K562 (cell line): ENCODE results near the gene ZFPM1.

Experiments used
- PCBP2 ChIP-seq: fragments of 200-400 bp; formaldehyde crosslinking; IDR thresholded peaks from 2 replicates; pipeline ENCODE4 v1.6.1; 2018; ENCODE audit warnings: low read length, low read depth, mild to moderate bottlenecking, moderate library complexity; ENCODE audit not compliant: poor library complexity, severe bottlenecking
- ZNF232 ChIP-seq: sonication (generic); formaldehyde crosslinking; IDR thresholded peaks from 2 replicates; pipeline ENCODE4 v1.8.0; 2022; ENCODE audit warnings: mild to moderate bottlenecking, missing genetic modification reagents
- TF ChIP-seq, protein P1 (sequence below), 3 experiments: IDR thresholded peaks in 2 of 3; conservative IDR thresholded peaks in 1 of 3; 2 replicates each; pipeline ENCODE4 v1.5.1; 2011 to 2012; ENCODE audit warnings: low read length in 3 of 3, mild to moderate bottlenecking in 3 of 3, control low read depth in 2 of 3, improper control_type of control experiment in 1 of 3, inconsistent platforms in 1 of 3, low read depth in 1 of 3, mixed read lengths in 1 of 3, moderate library complexity in 1 of 3; ENCODE audit not compliant: insufficient read depth in 2 of 3
- TF ChIP-seq, protein P2 (sequence below): fragments of 450-650 bp; IDR thresholded peaks from 2 replicates; pipeline ENCODE4 v1.6.1; 2016; ENCODE audit warnings: mild to moderate bottlenecking

DNA sequence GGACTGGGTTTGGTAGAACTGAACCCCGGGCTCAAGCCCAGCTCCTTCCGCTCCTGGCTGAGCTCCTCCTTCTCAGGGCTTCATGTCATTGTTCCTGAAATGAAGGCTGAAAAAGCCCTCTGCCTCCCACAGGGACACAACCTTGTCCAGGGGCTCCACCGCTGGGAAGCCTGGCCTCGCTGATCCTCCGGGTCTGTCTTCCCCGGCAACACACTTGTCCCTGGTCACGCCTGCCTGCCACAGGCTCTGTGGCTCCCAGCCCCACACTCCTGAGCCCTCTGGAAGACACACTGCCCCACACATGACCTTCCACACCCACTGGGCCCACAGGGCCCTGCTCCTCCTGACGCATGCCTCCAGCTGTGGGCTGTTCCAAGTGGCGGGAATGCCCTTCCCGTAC is 99.1 kb downstream of the ZFPM1 start:
- TF ChIP-seq ZNF232 (CRISPR knock-in tag) (no peak), PCBP2 (no peak)
- TF ChIP-seq, protein P1, sequence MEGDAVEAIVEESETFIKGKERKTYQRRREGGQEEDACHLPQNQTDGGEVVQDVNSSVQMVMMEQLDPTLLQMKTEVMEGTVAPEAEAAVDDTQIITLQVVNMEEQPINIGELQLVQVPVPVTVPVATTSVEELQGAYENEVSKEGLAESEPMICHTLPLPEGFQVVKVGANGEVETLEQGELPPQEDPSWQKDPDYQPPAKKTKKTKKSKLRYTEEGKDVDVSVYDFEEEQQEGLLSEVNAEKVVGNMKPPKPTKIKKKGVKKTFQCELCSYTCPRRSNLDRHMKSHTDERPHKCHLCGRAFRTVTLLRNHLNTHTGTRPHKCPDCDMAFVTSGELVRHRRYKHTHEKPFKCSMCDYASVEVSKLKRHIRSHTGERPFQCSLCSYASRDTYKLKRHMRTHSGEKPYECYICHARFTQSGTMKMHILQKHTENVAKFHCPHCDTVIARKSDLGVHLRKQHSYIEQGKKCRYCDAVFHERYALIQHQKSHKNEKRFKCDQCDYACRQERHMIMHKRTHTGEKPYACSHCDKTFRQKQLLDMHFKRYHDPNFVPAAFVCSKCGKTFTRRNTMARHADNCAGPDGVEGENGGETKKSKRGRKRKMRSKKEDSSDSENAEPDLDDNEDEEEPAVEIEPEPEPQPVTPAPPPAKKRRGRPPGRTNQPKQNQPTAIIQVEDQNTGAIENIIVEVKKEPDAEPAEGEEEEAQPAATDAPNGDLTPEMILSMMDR (IDR thresholded peaks at IDR 0.05 in 2 of 3, conservative IDR thresholded peaks at IDR 0.05 in 1 of 3; ENCODE audit: insufficient read depth in 2 of 3, low read depth in 1 of 3, low read length in 3 of 3): no peak
- TF ChIP-seq, protein P2, sequence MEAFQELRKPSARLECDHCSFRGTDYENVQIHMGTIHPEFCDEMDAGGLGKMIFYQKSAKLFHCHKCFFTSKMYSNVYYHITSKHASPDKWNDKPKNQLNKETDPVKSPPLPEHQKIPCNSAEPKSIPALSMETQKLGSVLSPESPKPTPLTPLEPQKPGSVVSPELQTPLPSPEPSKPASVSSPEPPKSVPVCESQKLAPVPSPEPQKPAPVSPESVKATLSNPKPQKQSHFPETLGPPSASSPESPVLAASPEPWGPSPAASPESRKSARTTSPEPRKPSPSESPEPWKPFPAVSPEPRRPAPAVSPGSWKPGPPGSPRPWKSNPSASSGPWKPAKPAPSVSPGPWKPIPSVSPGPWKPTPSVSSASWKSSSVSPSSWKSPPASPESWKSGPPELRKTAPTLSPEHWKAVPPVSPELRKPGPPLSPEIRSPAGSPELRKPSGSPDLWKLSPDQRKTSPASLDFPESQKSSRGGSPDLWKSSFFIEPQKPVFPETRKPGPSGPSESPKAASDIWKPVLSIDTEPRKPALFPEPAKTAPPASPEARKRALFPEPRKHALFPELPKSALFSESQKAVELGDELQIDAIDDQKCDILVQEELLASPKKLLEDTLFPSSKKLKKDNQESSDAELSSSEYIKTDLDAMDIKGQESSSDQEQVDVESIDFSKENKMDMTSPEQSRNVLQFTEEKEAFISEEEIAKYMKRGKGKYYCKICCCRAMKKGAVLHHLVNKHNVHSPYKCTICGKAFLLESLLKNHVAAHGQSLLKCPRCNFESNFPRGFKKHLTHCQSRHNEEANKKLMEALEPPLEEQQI: no peak
